ENCODE measurements around the gene HADHA.
A peak's percentile ranks its signal among the peaks of the same experiment; 100 is the strongest.

The HADHA gene

DNA sequence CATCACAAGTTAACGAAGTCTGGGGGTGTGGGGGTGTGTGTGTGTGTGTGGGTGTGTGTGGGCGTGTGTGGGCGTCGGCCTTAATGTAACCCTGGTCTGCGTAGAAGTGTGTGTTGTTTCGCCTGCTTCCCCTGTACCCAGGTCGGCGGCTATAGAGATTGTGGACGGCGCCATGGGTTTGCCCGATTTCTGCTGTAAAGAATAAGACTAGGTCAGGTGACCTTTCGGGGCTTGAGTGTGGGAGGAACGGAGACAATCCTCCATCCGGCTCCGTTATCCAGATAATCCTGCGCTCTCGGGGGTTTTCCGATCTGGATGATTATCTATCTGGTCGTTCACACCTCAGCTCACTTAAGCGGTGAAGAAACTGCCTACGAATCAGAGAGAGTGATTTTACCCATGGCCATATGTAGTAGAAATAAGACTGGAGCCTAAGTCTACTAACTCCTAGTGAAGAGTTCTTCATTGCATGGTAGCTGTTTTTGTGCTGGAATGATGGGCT lies 850 bp upstream of the HADHA start:
- TF ChIP-seq CTCF (IDR thresholded peaks at IDR 0.05; ENCODE audit: insufficient read depth, low read length, poor library complexity, severe bottlenecking): no peak
- Histone ChIP-seq H3K27me3 (replicated peaks; ENCODE audit: control insufficient read depth, insufficient read depth, low read length) (no peaks in the 10 kb centered on the region), H3K36me3 (ENCODE audit: control insufficient read depth, insufficient read depth, low read length) (no peaks in the 10 kb centered on the region), H3K4me3 (replicated peaks; ENCODE audit: low read depth, low read length) (peak overlapping the region; percentile 97)
- no peak for DNase-seq (ENCODE audit: extremely low read depth, insufficient read length)

DNA sequence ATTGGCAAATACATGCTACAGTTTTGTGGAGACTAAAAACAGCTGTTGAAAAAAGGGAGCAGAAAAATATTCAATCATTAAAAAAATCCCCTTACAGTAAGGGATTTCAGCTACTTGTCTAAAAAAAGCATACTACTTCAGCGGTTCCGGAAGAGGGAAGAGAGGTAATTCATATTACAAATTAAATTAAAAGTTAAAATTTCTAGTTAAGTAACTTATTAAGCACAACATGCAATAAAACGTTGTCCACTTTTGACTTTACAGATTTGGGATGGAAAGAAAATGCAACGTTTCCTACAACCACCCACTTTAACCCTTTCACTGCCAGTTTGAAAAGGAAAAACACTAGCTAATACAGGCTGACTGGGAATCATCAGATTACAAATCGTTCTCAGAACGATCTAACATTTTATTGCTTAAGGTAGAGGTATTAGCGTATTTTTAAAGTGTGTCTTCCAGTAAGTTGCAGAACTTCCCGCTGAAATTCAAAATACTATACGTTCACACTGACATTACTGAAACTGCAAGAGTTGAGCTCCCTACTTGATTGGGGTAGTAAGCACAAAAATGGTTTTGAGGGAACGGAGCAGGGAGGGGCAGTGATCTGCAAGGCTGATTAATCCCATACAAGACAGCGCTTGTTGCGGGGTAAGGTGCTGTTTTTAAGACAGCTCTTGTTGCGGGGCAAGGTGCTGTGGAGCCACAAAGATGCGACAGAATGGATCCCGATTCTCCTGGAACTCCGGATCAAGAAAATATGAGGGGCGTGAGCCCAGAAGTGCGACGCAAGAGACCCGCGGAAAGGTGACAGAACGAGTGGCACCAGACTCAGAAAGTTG lies 743 bp downstream of the HADHA start:
- peak; percentile 13 for DNase-seq (ENCODE audit: extremely low read depth, insufficient read length)
- Histone ChIP-seq H3K27me3 (replicated peaks; ENCODE audit: control insufficient read depth, insufficient read depth, low read length) (no peaks in the 10 kb centered on the region), H3K36me3 (ENCODE audit: control insufficient read depth, insufficient read depth, low read length) (no peaks in the 10 kb centered on the region), H3K4me3 (replicated peaks; ENCODE audit: low read depth, low read length) (peak overlapping the region; percentile 97)
- TF ChIP-seq CTCF (IDR thresholded peaks at IDR 0.05; ENCODE audit: insufficient read depth, low read length, poor library complexity, severe bottlenecking): no peak

- Histone ChIP-seq H3K4me3 (replicated peaks; ENCODE audit: low read depth, low read length) (no peak overlapping the region), H3K27me3 (replicated peaks; ENCODE audit: control insufficient read depth, insufficient read depth, low read length) (no peaks in the 10 kb centered on the region), H3K36me3 (ENCODE audit: control insufficient read depth, insufficient read depth, low read length) (peaks cover 2% of the 10 kb centered on the region; the same call in 1 of the 2 replicates)
- no peak for DNase-seq (ENCODE audit: extremely low read depth, insufficient read length)
- TF ChIP-seq CTCF (IDR thresholded peaks at IDR 0.05; ENCODE audit: insufficient read depth, low read length, poor library complexity, severe bottlenecking): no peak
Measured at GRCh38 chr2:26241928-26242436, 2.5 kb downstream of the HADHA start.

- no peak overlapping the region for H3K4me3 ChIP-seq (replicated peaks; ENCODE audit: low read depth, low read length)
- H3K27me3 ChIP-seq (replicated peaks; ENCODE audit: control insufficient read depth, insufficient read depth, low read length): no peaks in the 10 kb centered on the region
- TF ChIP-seq CTCF (IDR thresholded peaks at IDR 0.05; ENCODE audit: insufficient read depth, low read length, poor library complexity, severe bottlenecking): no peak
- peaks cover 4% of the 10 kb centered on the region for H3K36me3 ChIP-seq (ENCODE audit: control insufficient read depth, insufficient read depth, low read length)
- DNase-seq (ENCODE audit: extremely low read depth, insufficient read length): no peak
Measured at GRCh38 chr2:26238311-26238958, 6.0 kb downstream of the HADHA start.

DNA sequence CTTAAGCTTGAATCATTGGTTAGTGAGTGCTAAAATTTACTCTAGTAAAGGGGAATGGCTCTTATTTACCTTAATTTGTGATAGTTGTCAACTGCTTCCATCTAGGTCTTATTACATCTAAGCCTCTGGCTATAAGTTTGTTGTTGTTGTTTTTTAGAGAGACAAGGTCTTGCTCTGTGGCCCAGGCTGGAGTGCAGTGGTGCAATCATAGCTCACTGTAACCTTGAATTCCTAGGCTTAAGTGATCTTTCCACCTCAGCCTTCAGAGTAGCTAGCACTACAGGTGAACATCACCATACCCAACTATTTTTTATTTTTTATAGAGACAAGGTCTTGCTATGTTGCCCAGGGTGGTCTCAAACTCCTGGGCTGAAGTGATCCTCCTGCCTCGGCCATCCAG lies 6.6 kb downstream of the HADHA start:
- peaks cover 6% of the 10 kb centered on the region for H3K36me3 ChIP-seq (ENCODE audit: control insufficient read depth, insufficient read depth, low read length)
- DNase-seq (ENCODE audit: extremely low read depth, insufficient read length): no peak
- no peak overlapping the region for H3K4me3 ChIP-seq (replicated peaks; ENCODE audit: low read depth, low read length)
- TF ChIP-seq CTCF (IDR thresholded peaks at IDR 0.05; ENCODE audit: insufficient read depth, low read length, poor library complexity, severe bottlenecking): no peak
- H3K27me3 ChIP-seq (replicated peaks; ENCODE audit: control insufficient read depth, insufficient read depth, low read length): no peaks in the 10 kb centered on the region

Data from GM06990 (cell line).